ENCODE data around the gene CPLX4.
A peak's percentile ranks its signal among the peaks of the same experiment; 100 is the strongest.

The CPLX4 gene

GRCh38 chr18:59308248-59308937 is 10.1 kb downstream of the CPLX4 start:
- Histone ChIP-seq H3K27me3 (ENCODE audit: control insufficient read depth, insufficient read depth, low read length) (no peaks in the 10 kb centered on the region), H3K4me1 (ENCODE audit: control insufficient read depth, insufficient read depth, low read length) (no peaks in the 10 kb centered on the region), H3K36me3 (ENCODE audit: control insufficient read depth, insufficient read depth, low read length) (no peaks in the 10 kb centered on the region), H3K9me3 (ENCODE audit: control insufficient read depth, insufficient read depth, low read length) (no peaks in the 10 kb centered on the region), H3K27ac (ENCODE audit: low read length) (no peak overlapping the region), H3K4me3 (ENCODE audit: low read length) (peak overlapping the region; percentile 19; the same call in 1 of the 2 replicates)
- WGBS (ENCODE audit: insufficient coverage, insufficient read length): no CpG with 5 or more reads among the region's 46 CpGs
- DNase-seq (ENCODE audit: low read depth, low spot score): peak; percentile 35

GRCh38 chr18:59306640-59307039 is 11.8 kb downstream of the CPLX4 start:
- no peaks in the 10 kb centered on the region for H3K36me3 ChIP-seq (ENCODE audit: control insufficient read depth, insufficient read depth, low read length)
- DNase-seq (ENCODE audit: low read depth, low spot score): no peak
- H3K9me3 ChIP-seq (ENCODE audit: control insufficient read depth, insufficient read depth, low read length): no peaks in the 10 kb centered on the region
- WGBS (ENCODE audit: insufficient coverage, insufficient read length): no CpG with 5 or more reads among the region's 6 CpGs
- no peaks in the 10 kb centered on the region for H3K4me1 ChIP-seq (ENCODE audit: control insufficient read depth, insufficient read depth, low read length)
- H3K4me3 ChIP-seq (ENCODE audit: low read length): no peak overlapping the region
- H3K27me3 ChIP-seq (ENCODE audit: control insufficient read depth, insufficient read depth, low read length): no peaks in the 10 kb centered on the region
- H3K27ac ChIP-seq (ENCODE audit: low read length): no peak overlapping the region

DNA sequence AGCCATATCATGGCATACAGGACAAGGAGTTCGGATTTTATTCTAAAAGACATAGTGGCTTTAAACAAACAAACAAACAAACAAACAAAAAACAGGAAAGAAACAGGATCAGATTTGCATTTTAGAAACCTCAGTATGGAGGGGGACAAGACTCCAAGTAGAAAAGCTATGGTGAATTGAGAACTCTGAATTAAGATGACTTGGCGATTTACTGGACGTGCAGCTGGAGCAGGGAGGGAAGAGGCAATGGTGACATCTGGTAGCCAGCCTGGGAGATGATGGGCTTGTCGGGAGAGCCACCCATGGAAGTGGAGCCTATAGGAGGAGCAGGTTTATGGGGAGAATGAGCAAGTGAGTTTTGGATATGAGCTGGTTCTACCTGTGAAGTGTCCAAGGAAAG is 13.2 kb downstream of the CPLX4 start:
- no peak overlapping the region for H3K4me3 ChIP-seq (ENCODE audit: low read length)
- H3K27me3 ChIP-seq (ENCODE audit: control insufficient read depth, insufficient read depth, low read length): no peaks in the 10 kb centered on the region
- DNase-seq (ENCODE audit: low read depth, low spot score): no peak
- H3K36me3 ChIP-seq (ENCODE audit: control insufficient read depth, insufficient read depth, low read length): no peaks in the 10 kb centered on the region
- no CpG with 5 or more reads among the region's 4 CpGs for WGBS (ENCODE audit: insufficient coverage, insufficient read length)
- no peaks in the 10 kb centered on the region for H3K4me1 ChIP-seq (ENCODE audit: control insufficient read depth, insufficient read depth, low read length)
- no peak overlapping the region for H3K27ac ChIP-seq (ENCODE audit: low read length)
- no peaks in the 10 kb centered on the region for H3K9me3 ChIP-seq (ENCODE audit: control insufficient read depth, insufficient read depth, low read length)

- no peak overlapping the region for H3K4me3 ChIP-seq (ENCODE audit: low read length)
- H3K4me1 ChIP-seq (ENCODE audit: control insufficient read depth, insufficient read depth, low read length): no peaks in the 10 kb centered on the region
- no peaks in the 10 kb centered on the region for H3K27me3 ChIP-seq (ENCODE audit: control insufficient read depth, insufficient read depth, low read length)
- H3K36me3 ChIP-seq (ENCODE audit: control insufficient read depth, insufficient read depth, low read length): no peaks in the 10 kb centered on the region
- H3K9me3 ChIP-seq (ENCODE audit: control insufficient read depth, insufficient read depth, low read length): no peaks in the 10 kb centered on the region
- no CpG with 5 or more reads among the region's 9 CpGs for WGBS (ENCODE audit: insufficient coverage, insufficient read length)
- DNase-seq (ENCODE audit: low read depth, low spot score): no peak
- no peak overlapping the region for H3K27ac ChIP-seq (ENCODE audit: low read length)
Measured at GRCh38 chr18:59303656-59304195, 14.7 kb downstream of the CPLX4 start.

GRCh38 chr18:59303006-59303405 is 15.4 kb downstream of the CPLX4 start:
- no peaks in the 10 kb centered on the region for H3K9me3 ChIP-seq (ENCODE audit: control insufficient read depth, insufficient read depth, low read length)
- DNase-seq (ENCODE audit: low read depth, low spot score): no peak
- H3K27ac ChIP-seq (ENCODE audit: low read length): no peak overlapping the region
- no peaks in the 10 kb centered on the region for H3K27me3 ChIP-seq (ENCODE audit: control insufficient read depth, insufficient read depth, low read length)
- no CpG with 5 or more reads among the region's 2 CpGs for WGBS (ENCODE audit: insufficient coverage, insufficient read length)
- H3K4me3 ChIP-seq (ENCODE audit: low read length): no peak overlapping the region
- no peaks in the 10 kb centered on the region for H3K36me3 ChIP-seq (ENCODE audit: control insufficient read depth, insufficient read depth, low read length)
- no peaks in the 10 kb centered on the region for H3K4me1 ChIP-seq (ENCODE audit: control insufficient read depth, insufficient read depth, low read length)

GRCh38 chr18:59301929-59302328 is 16.5 kb downstream of the CPLX4 start:
- Histone ChIP-seq H3K4me3 (ENCODE audit: low read length) (no peak overlapping the region), H3K4me1 (ENCODE audit: control insufficient read depth, insufficient read depth, low read length) (no peaks in the 10 kb centered on the region), H3K27ac (ENCODE audit: low read length) (no peak overlapping the region), H3K27me3 (ENCODE audit: control insufficient read depth, insufficient read depth, low read length) (no peaks in the 10 kb centered on the region), H3K36me3 (ENCODE audit: control insufficient read depth, insufficient read depth, low read length) (no peaks in the 10 kb centered on the region), H3K9me3 (ENCODE audit: control insufficient read depth, insufficient read depth, low read length) (no peaks in the 10 kb centered on the region)
- WGBS (ENCODE audit: insufficient coverage, insufficient read length): no CpG with 5 or more reads among the region's 4 CpGs
- no peak for DNase-seq (ENCODE audit: low read depth, low spot score)

GRCh38 chr18:59300676-59301285 is 17.7 kb downstream of the CPLX4 start:
- Histone ChIP-seq H3K4me1 (ENCODE audit: control insufficient read depth, insufficient read depth, low read length) (no peaks in the 10 kb centered on the region), H3K27ac (ENCODE audit: low read length) (no peak overlapping the region), H3K9me3 (ENCODE audit: control insufficient read depth, insufficient read depth, low read length) (no peaks in the 10 kb centered on the region), H3K27me3 (ENCODE audit: control insufficient read depth, insufficient read depth, low read length) (no peaks in the 10 kb centered on the region), H3K36me3 (ENCODE audit: control insufficient read depth, insufficient read depth, low read length) (no peaks in the 10 kb centered on the region), H3K4me3 (ENCODE audit: low read length) (no peak overlapping the region)
- no peak for DNase-seq (ENCODE audit: low read depth, low spot score)
- WGBS (ENCODE audit: insufficient coverage, insufficient read length): no CpG with 5 or more reads among the region's 3 CpGs

- no peaks in the 10 kb centered on the region for H3K27me3 ChIP-seq (ENCODE audit: control insufficient read depth, insufficient read depth, low read length)
- no peak overlapping the region for H3K4me3 ChIP-seq (ENCODE audit: low read length)
Measured at GRCh38 chr18:59298871-59299270, 19.6 kb downstream of the CPLX4 start.

GRCh38 chr18:59293317-59293716 is 25.1 kb downstream of the CPLX4 start:
- no peak overlapping the region for H3K4me3 ChIP-seq (ENCODE audit: low read length)
- no peaks in the 10 kb centered on the region for H3K9me3 ChIP-seq (ENCODE audit: control insufficient read depth, insufficient read depth, low read length)
- H3K4me1 ChIP-seq (ENCODE audit: control insufficient read depth, insufficient read depth, low read length): no peaks in the 10 kb centered on the region
- H3K27me3 ChIP-seq (ENCODE audit: control insufficient read depth, insufficient read depth, low read length): no peaks in the 10 kb centered on the region
- DNase-seq (ENCODE audit: low read depth, low spot score): no peak
- no peak overlapping the region for H3K27ac ChIP-seq (ENCODE audit: low read length)
- H3K36me3 ChIP-seq (ENCODE audit: control insufficient read depth, insufficient read depth, low read length): no peaks in the 10 kb centered on the region

More at GRCh38 chr18:59298871-59299270, 19.6 kb downstream of the CPLX4 start:
- no peaks in the 10 kb centered on the region for H3K4me1 ChIP-seq (ENCODE audit: control insufficient read depth, insufficient read depth, low read length)
- no peaks in the 10 kb centered on the region for H3K9me3 ChIP-seq (ENCODE audit: control insufficient read depth, insufficient read depth, low read length)
- no peak overlapping the region for H3K27ac ChIP-seq (ENCODE audit: low read length)
- DNase-seq (ENCODE audit: low read depth, low spot score): no peak
- WGBS (ENCODE audit: insufficient coverage, insufficient read length): no CpG with 5 or more reads among the region's 8 CpGs
- H3K36me3 ChIP-seq (ENCODE audit: control insufficient read depth, insufficient read depth, low read length): no peaks in the 10 kb centered on the region

DNA sequence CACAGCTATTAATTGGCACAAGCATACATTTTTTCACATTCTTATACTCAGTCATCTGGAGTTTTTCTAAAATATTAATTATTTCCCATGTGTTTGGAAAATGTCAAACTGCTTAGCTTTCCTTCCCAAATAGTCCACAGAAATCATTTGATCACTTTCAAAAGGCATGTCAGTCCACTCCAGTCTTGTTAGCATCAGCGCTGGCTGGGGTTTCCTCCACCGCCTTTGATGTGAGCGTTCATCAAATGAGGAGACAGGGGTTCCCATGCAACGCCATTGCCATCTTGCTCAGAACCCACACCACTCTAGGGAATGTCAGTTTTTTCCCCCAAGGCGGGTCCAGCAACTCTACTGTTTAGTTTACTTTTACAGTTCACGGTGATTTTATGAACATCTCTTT is 32.1 kb downstream of the CPLX4 start:
- no peak overlapping the region for H3K27ac ChIP-seq (ENCODE audit: low read length)
- H3K4me3 ChIP-seq (ENCODE audit: low read length): no peak overlapping the region
- no peak for DNase-seq (ENCODE audit: low read depth, low spot score)
- no peaks in the 10 kb centered on the region for H3K4me1 ChIP-seq (ENCODE audit: control insufficient read depth, insufficient read depth, low read length)
- H3K9me3 ChIP-seq (ENCODE audit: control insufficient read depth, insufficient read depth, low read length): no peaks in the 10 kb centered on the region
- no peaks in the 10 kb centered on the region for H3K36me3 ChIP-seq (ENCODE audit: control insufficient read depth, insufficient read depth, low read length)
- H3K27me3 ChIP-seq (ENCODE audit: control insufficient read depth, insufficient read depth, low read length): no peaks in the 10 kb centered on the region; the same call in 1 of the 2 replicates
- no CpG with 5 or more reads among the region's 6 CpGs for WGBS (ENCODE audit: insufficient coverage, insufficient read length)

DNA sequence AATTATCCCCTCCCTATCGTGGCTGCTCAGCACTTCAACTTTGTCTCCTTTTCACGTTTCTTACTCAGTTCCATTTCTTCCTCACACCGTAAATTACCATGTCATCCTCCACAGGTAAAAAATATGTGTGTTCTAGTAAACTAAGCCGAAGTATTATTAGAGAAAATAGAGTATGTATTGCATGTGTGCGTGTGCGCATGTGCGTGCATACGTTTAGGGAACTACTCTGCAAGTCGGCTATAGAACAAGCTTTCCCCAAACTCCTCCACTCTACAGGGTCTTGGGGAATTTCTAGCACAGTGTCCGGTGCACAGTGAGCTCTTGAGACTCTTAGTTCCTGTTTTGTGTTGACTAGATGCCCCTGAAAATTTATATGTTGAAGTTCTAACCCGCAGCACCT is 36.1 kb downstream of the CPLX4 start:
- no peak overlapping the region for H3K4me3 ChIP-seq (ENCODE audit: low read length)
- H3K27ac ChIP-seq (ENCODE audit: low read length): no peak overlapping the region
- no CpG with 5 or more reads among the region's 11 CpGs for WGBS (ENCODE audit: insufficient coverage, insufficient read length)
- H3K36me3 ChIP-seq (ENCODE audit: control insufficient read depth, insufficient read depth, low read length): no peaks in the 10 kb centered on the region
- no peaks in the 10 kb centered on the region for H3K4me1 ChIP-seq (ENCODE audit: control insufficient read depth, insufficient read depth, low read length)
- no peak for DNase-seq (ENCODE audit: low read depth, low spot score)
- peaks cover 10% of the 10 kb centered on the region; the same call in 1 of the 2 replicates for H3K27me3 ChIP-seq (ENCODE audit: control insufficient read depth, insufficient read depth, low read length)
- no peaks in the 10 kb centered on the region for H3K9me3 ChIP-seq (ENCODE audit: control insufficient read depth, insufficient read depth, low read length)

Data from iPS DF 6.9 (cell line).